Activated CD8-positive, alpha-beta memory T cell treated with anti-CD3 and anti-CD28 coated beads, Interleukin-2, amount 50 U/mL, for 1 hour (primary cell): ENCODE results near the gene RHCE.
"Not testable (repeated sequence)": the region's sequence is repeated elsewhere in the genome, so short reads cannot be mapped to it uniquely, and the experiment has no call there.

Experiments
- DNase-seq: peaks from one replicate; pipeline ENCODE4 v3.0.0-alpha.2; 2020; ENCODE audit errors: extremely low read depth

RHCE gene

GRCh38 chr1:25432749-25433388, 12.2 kb upstream of the RHCE start:
- DNase-seq: no peak

- no peak for DNase-seq
Observed at GRCh38 chr1:25431955-25432719, 11.5 kb upstream of the RHCE start.

- DNase-seq: no peak
Observed at GRCh38 chr1:25430967-25431881, 10.6 kb upstream of the RHCE start.

GRCh38 chr1:25430073-25430966, 9.7 kb upstream of the RHCE start, which contains the start of gene MACO1:
Gene MACO1, plus strand, starts transcription at chr1:25430897. Its CDS starts 202 bp downstream, at chr1:25431099.
- peak; percentile 92 for DNase-seq

GRCh38 chr1:25428475-25429166, 8.0 kb upstream of the RHCE start:
- no peak for DNase-seq

- DNase-seq: no peak
Observed at GRCh38 chr1:25427696-25428095, 7.1 kb upstream of the RHCE start.

- DNase-seq: no peak
Observed at GRCh38 chr1:25425098-25426085, 4.8 kb upstream of the RHCE start.

GRCh38 chr1:25423206-25423605, 2.6 kb upstream of the RHCE start:
- DNase-seq: not testable (repeated sequence)

GRCh38 chr1:25419339-25419738, 1.3 kb downstream of the RHCE start:
- DNase-seq: not testable (repeated sequence)

- not testable (repeated sequence) for DNase-seq
Observed at GRCh38 chr1:25417280-25417679, 3.3 kb downstream of the RHCE start.

- DNase-seq: not testable (repeated sequence)
Observed at GRCh38 chr1:25414578-25414977, 6.0 kb downstream of the RHCE start.

- not testable (repeated sequence) for DNase-seq
Observed at GRCh38 chr1:25414157-25414556, 6.5 kb downstream of the RHCE start.

- DNase-seq: not testable (repeated sequence)
Observed at GRCh38 chr1:25412872-25413623, 7.6 kb downstream of the RHCE start.

- not testable (repeated sequence) for DNase-seq
Observed at GRCh38 chr1:25409641-25410427, 10.8 kb downstream of the RHCE start.

- not testable (repeated sequence) for DNase-seq
Observed at GRCh38 chr1:25405731-25406305, 14.8 kb downstream of the RHCE start.

- DNase-seq: not testable (repeated sequence)
Observed at GRCh38 chr1:25402947-25403803, 17.4 kb downstream of the RHCE start.
